Right lobe of liver (tissue), 6 donors: ENCODE data around the gene ARRB1. TPM values are rescaled to one million over a fixed set of nuclear protein-coding genes. Genes with fewer than 3 reads are reported as not detected.

ENCODE experiments used
- ATAC-seq, 4 donors: fragments of 200-7000 bp; cut with Tn5 transposase; one replicate each; pipeline ENCODE4 v1.9.1; 2020; ENCODE audit warnings: mild to moderate bottlenecking in 4 of 4, moderate library complexity in 4 of 4
- DNase-seq, 3 donors: peaks; one replicate each; pipeline ENCODE4 v3.0.0-alpha.2; 2020
- H3K27ac ChIP-seq, 3 donors: fragments of 200-600 bp; one replicate each; pipeline ENCODE4 v1.8.0; 2022
- H3K27me3 ChIP-seq, 2 donors: fragments of 200-600 bp; one replicate each; pipeline ENCODE4 v1.8.0; 2022
- H3K36me3 ChIP-seq, 4 donors: fragments of 200-600 bp; sonication (generic) in 1 of 4; one replicate each; pipeline versions ENCODE4 v1.5.1 to v1.8.0; 2017 to 2022; ENCODE audit warnings: control low read depth in 1 of 4
- H3K4me1 ChIP-seq, 4 donors: fragments of 200-600 bp; sonication (generic) in 1 of 4; one replicate each; pipeline versions ENCODE4 v1.5.1 to v1.8.0; 2017 to 2022; ENCODE audit warnings: control low read depth in 1 of 4
- H3K4me3 ChIP-seq, 3 donors: fragments of 200-600 bp; one replicate each; pipeline ENCODE4 v1.8.0; 2022
- H3K9me3 ChIP-seq, 4 donors: fragments of 200-600 bp; sonication (generic) in 1 of 4; one replicate each; pipeline versions ENCODE4 v1.5.1 to v1.8.0; 2017 to 2022; ENCODE audit warnings: control low read depth in 1 of 4
- CTCF ChIP-seq, 4 donors: fragments of 200-600 bp in 3 of 4; fragments of 450-650 bp in 1 of 4; IDR thresholded peaks; one replicate each; pipeline versions ENCODE4 v1.5.1 to v1.8.0; 2016 to 2022; ENCODE audit warnings: antibody characterized with exemption in 4 of 4, mild to moderate bottlenecking in 2 of 4
- POLR2A ChIP-seq: fragments of 450-650 bp; IDR thresholded peaks from one replicate; pipeline ENCODE4 v1.6.1; 2017; ENCODE audit warnings: antibody characterized with exemption, mild to moderate bottlenecking
- WGBS: methylation state at CpG from one replicate; pipeline ENCODE4 v1.1.6; 2018; ENCODE audit warnings: low coverage, low lambda C conversion rate; ENCODE audit not compliant: insufficient coverage; ENCODE audit errors: missing lambda C conversion rate; 5-methylcytosine and 5-hydroxymethylcytosine counted together
- intact Hi-C, 2 donors: fragments of 100-400 bp; cut with DNase I; formaldehyde crosslinking; loops; one replicate each; pipeline versions ENCODE4 v1.11.2 to v1.14.1; 2022
- long read RNA-seq: library from polyadenylated mRNA; unstranded; transcript quantifications from one replicate; pipeline ENCODE4 v2.0.0, GENCODE V29; 2019
- total RNA-seq, 6 experiments: library from RNA; depleted of rRNA in 2 of 6; stranded (reverse); fragments of >200 nt in 2 of 6; fragmentation: NEBNext Ultra II Directional in 3 of 6; extraction: Animal tissue kit (Norgen Biotek cat#: 25700) in 3 of 6; gene quantifications; one replicate each; pipeline versions ENCODE4 v1.1.0 to v1.2.4, GENCODE V29; 2016 to 2023
- donor health status: DM: no; HTN: yes; CAD: no.
- donor health status: DM: no; HTN: no; CAD: no.
- donor health status: DM: no; HTN: no; CAD: no.
- donor health status: DM: no; HTN: yes; CAD: no.
- donor health status: DM: no; HTN: yes; CAD: no.

ARRB1 gene
- total RNA-seq, result 10 to 100 TPM in 5 of 6 experiments, 1 to 10 TPM in 1; 8.6 to 26.4 (median 24.5) TPM
- long read RNA-seq, partial matches to known transcripts, result 0 of 3 reads
- long read RNA-seq, other reads (novel, unspliced or antisense), result 2 of 3 reads

- TF ChIP-seq POLR2A, result no peak
- TF ChIP-seq CTCF (IDR thresholded peaks at IDR 0.05), result peak in 1 of 4 donors; percentile 21
- Histone ChIP-seq H3K4me1 (peaks cover 2 to 46% (median 10%) of the 10 kb centered on the region in 4 donors), H3K36me3 (no peaks in the 10 kb centered on the region), H3K4me3 (peak within 1 kb of the TSS; percentile 65 to 82 (median 75)), H3K9me3 (no peaks in the 10 kb centered on the region), H3K27me3 (no peaks in the 10 kb centered on the region), H3K27ac (peak within 1 kb of the TSS; percentile 81 to 92 (median 89))
- intact Hi-C loops, result no loop called here
- DNase-seq, result peak in 2 of 3 donors; percentile 80 to 83
- no CpG with 5 or more reads among the region's 38 CpGs for WGBS
- ATAC-seq, result peak; percentile 51 to 73 (median 67)
These were observed at the start of gene ARRB1 for GRCh38 chr11:75351541-75351790. ARRB1 (minus strand) TSS chr11:75351661; CDS start chr11:75351607, 54 bp downstream.

GRCh38 chr11:75400146-75400865 is 48.8 kb upstream of the ARRB1 start:
- Histone ChIP-seq H3K27ac (peak overlapping the region; percentile 79 to 91 (median 84)), H3K4me1 (peaks cover 0 to 17% (median 3%) of the 10 kb centered on the region in 4 donors), H3K27me3 (no peaks in the 10 kb centered on the region), H3K9me3 (no peaks in the 10 kb centered on the region), H3K4me3 (peak overlapping the region; percentile 78 to 95 (median 82)), H3K36me3 (peaks cover 4 to 48% (median 29%) of the 10 kb centered on the region in 4 donors)
- 11% methylated on average over 11 of the region's 11 CpGs for WGBS
- intact Hi-C loops, result no loop called here
- peak in 3 of 4 donors; percentile 14 to 27 (median 19) for ATAC-seq
- no peak for DNase-seq
- TF ChIP-seq POLR2A (no peak), CTCF (IDR thresholded peaks at IDR 0.05) (no peak)

GRCh38 chr11:75399344-75400145 is 48.1 kb upstream of the ARRB1 start, which contains the start of gene RPS3:
RPS3 (plus strand) TSS chr11:75399518; CDS start chr11:75399548, 30 bp downstream.
- DNase-seq (peak; percentile 93 to 94 (median 93)), ATAC-seq (peak; percentile 97 to 98 (median 98))
- peak in 2 of 4 donors; percentile 9 to 19 for TF ChIP-seq CTCF (IDR thresholded peaks at IDR 0.05)
- TF ChIP-seq POLR2A, result peak; percentile 84
- Histone ChIP-seq H3K9me3 (no peaks in the 10 kb centered on the region), H3K4me1 (peaks cover 0 to 17% (median 3%) of the 10 kb centered on the region in 4 donors), H3K36me3 (peaks cover 4 to 40% (median 25%) of the 10 kb centered on the region in 4 donors), H3K27me3 (no peaks in the 10 kb centered on the region), H3K4me3 (peak within 1 kb of the TSS; percentile 78 to 95 (median 82)), H3K27ac (peak within 1 kb of the TSS; percentile 79 to 91 (median 84))
- intact Hi-C loops, result no loop called here
- WGBS, result under 1% methylated on average over 44 of the region's 55 CpGs

GRCh38 chr11:75398906-75399305 is 47.4 kb upstream of the ARRB1 start:
- intact Hi-C loops, result no loop called here
- H3K9me3 ChIP-seq, result no peaks in the 10 kb centered on the region
- no peak overlapping the region for H3K27ac ChIP-seq
- ATAC-seq, result no peak
- H3K4me1 ChIP-seq, result peaks cover 0 to 17% (median 3%) of the 10 kb centered on the region in 4 donors
- 73% methylated on average over 8 of the region's 8 CpGs for WGBS
- H3K36me3 ChIP-seq, result peaks cover 0 to 34% (median 22%) of the 10 kb centered on the region in 4 donors
- no peaks in the 10 kb centered on the region for H3K27me3 ChIP-seq
- DNase-seq, result no peak
- no peak overlapping the region for H3K4me3 ChIP-seq
- TF ChIP-seq CTCF (IDR thresholded peaks at IDR 0.05) (no peak), POLR2A (no peak)
